C4-2B (cell line): ENCODE data around the gene VPS72.

ENCODE experiments used
- CTCF ChIP-seq: fragments of 450-650 bp; conservative IDR thresholded peaks from 2 replicates; pipeline ENCODE4 v1.5.1; 2017; ENCODE audit warnings: mild to moderate bottlenecking
- ZFX ChIP-seq: fragments of 450-650 bp; IDR thresholded peaks from 2 replicates; pipeline ENCODE4 v1.6.1; 2017

- no peak for TF ChIP-seq CTCF
- TF ChIP-seq ZFX, result no peak
Measured at GRCh38 chr1:151146072-151146411, 44.0 kb downstream of the VPS72 start.
